A549 (cell line): ENCODE data around the gene BORCS6. TPM values are rescaled to one million over a fixed set of nuclear protein-coding genes. Genes with fewer than 3 reads are reported as not detected.

Experiments used
- ATAC-seq, 2 experiments: fragments of 200-7000 bp in 1 of 2; fragments of >200 bp in 1 of 2; cut with Nextera tagmentation in 1 of 2; cut with Tn5 transposase in 1 of 2; 3 replicates each; pipeline versions ENCODE4 v1.8.0 to v1.9.1; 2018 to 2020; ENCODE audit warnings: mild to moderate bottlenecking in 1 of 2, moderate library complexity in 1 of 2
- CTCF ChIA-PET: fragments of 300-600 bp; sonication (Branson Sonifier 250); formaldehyde crosslinking; extraction: SDS; loops from one replicate; lab custom pipeline; 2021; ENCODE audit warnings: antibody characterized with exemption, inconsistent platforms; lab: Yijun Ruan, JAX
- POLR2A ChIA-PET: fragments of 350-600 bp; formaldehyde crosslinking; extraction: SDS; loops from one replicate; lab custom pipeline; 2021; ENCODE audit warnings: antibody characterized with exemption, inconsistent platforms; lab: Yijun Ruan, JAX
- DNase-seq, 2 experiments: peaks; one replicate each; pipeline versions ENCODE4 v3.0.0 to v3.0.0-alpha.2; 2011 to 2016; ENCODE audit warnings: low read depth in 1 of 2, low spot score in 1 of 2
- FAIRE-seq: peaks from 2 replicates; lab custom pipeline; 2011; peaks lifted over from hg19 to GRCh38; lab: Jason Lieb, UNC
- H3K27ac ChIP-seq, 2 experiments: fragments of >200 bp; sonication (Bioruptor Twin); formaldehyde crosslinking; 3 replicates each; pipeline ENCODE4 v1.5.1; 2016 to 2017
- H3K4me1 ChIP-seq: fragments of >200 bp; sonication (Bioruptor Twin); formaldehyde crosslinking; 3 replicates; pipeline ENCODE4 v1.6.1; 2016
- H3K4me2 ChIP-seq: fragments of >200 bp; sonication (Bioruptor Twin); formaldehyde crosslinking; 3 replicates; pipeline ENCODE4 v1.6.1; 2016
- H3K4me3 ChIP-seq: fragments of >200 bp; sonication (Bioruptor Twin); formaldehyde crosslinking; 3 replicates; pipeline ENCODE4 v1.5.1; 2016
- H3K9me3 ChIP-seq: fragments of >200 bp; sonication (Bioruptor Twin); formaldehyde crosslinking; 3 replicates; pipeline ENCODE4 v1.6.1; 2016
- CBX2 ChIP-seq: fragments of 200-600 bp; sonication (generic); IDR thresholded peaks from 2 replicates; pipeline ENCODE4 v1.6.1; 2016; ENCODE audit warnings: low read depth, mild to moderate bottlenecking, borderline replicate concordance
- CHD2 ChIP-seq: fragments of 150-350 bp; IDR thresholded peaks from 2 replicates; pipeline ENCODE4 v1.6.1; 2014; ENCODE audit warnings: low read length; ENCODE audit not compliant: partially characterized antibody
- CHD4 ChIP-seq: fragments of 200-600 bp; sonication (generic); IDR thresholded peaks from 2 replicates; pipeline ENCODE4 v1.6.1; 2016; ENCODE audit warnings: antibody characterized with exemption, mild to moderate bottlenecking, borderline replicate concordance
- EHMT2 ChIP-seq: fragments of 200-600 bp; sonication (generic); IDR thresholded peaks from 2 replicates; pipeline ENCODE4 v1.6.1; 2016; ENCODE audit warnings: antibody characterized with exemption, low read depth, mild to moderate bottlenecking, moderate library complexity
- FOSB ChIP-seq: fragments of 250-450 bp; sonication (Bioruptor Pico); IDR thresholded peaks from 2 replicates; pipeline ENCODE4 v1.5.0; 2020; ENCODE audit warnings: mild to moderate bottlenecking, moderate library complexity
- HDAC2 ChIP-seq: fragments of 200-600 bp; sonication (generic); IDR thresholded peaks from 2 replicates; pipeline ENCODE4 v1.6.1; 2016
- HOXA7 ChIP-seq: fragments of 250-450 bp; sonication (Bioruptor Pico); IDR thresholded peaks from 2 replicates; pipeline ENCODE4 v1.5.0; 2020; ENCODE audit warnings: mild to moderate bottlenecking, moderate library complexity
- HOXB13 ChIP-seq: fragments of 250-450 bp; sonication (Bioruptor Pico); IDR thresholded peaks from 2 replicates; pipeline ENCODE4 v1.5.0; 2020; ENCODE audit warnings: low read depth, mild to moderate bottlenecking, moderate library complexity
- HOXB5 ChIP-seq: fragments of 250-450 bp; sonication (Bioruptor Pico); IDR thresholded peaks from 2 replicates; pipeline ENCODE4 v1.5.0; 2020; ENCODE audit warnings: mild to moderate bottlenecking, moderate library complexity
- JUNB ChIP-seq: fragments of >200 bp; sonication (Bioruptor Twin); formaldehyde crosslinking; IDR thresholded peaks from 2 replicates; pipeline ENCODE4 v1.6.1; 2016
- KDM5A ChIP-seq: fragments of 200-600 bp; sonication (generic); IDR thresholded peaks from 2 replicates; pipeline ENCODE4 v1.6.1; 2016; ENCODE audit warnings: antibody characterized with exemption, mild to moderate bottlenecking
- MYC ChIP-seq: IDR thresholded peaks from 2 replicates; pipeline ENCODE4 v1.6.1; 2012; ENCODE audit warnings: mild to moderate bottlenecking, inconsistent platforms, low read length, improper control_type of control experiment, borderline replicate concordance
- RARB ChIP-seq: fragments of 250-450 bp; sonication (Bioruptor Pico); IDR thresholded peaks from 2 replicates; pipeline ENCODE4 v1.8.0; 2021; ENCODE audit warnings: mild to moderate bottlenecking, moderate library complexity
- RCOR1 ChIP-seq: fragments of 150-350 bp; IDR thresholded peaks from 2 replicates; pipeline ENCODE4 v1.6.1; 2014; ENCODE audit warnings: antibody characterized with exemption, low read length, low read depth
- ZFP36 ChIP-seq: fragments of 450-650 bp; IDR thresholded peaks from 2 replicates; pipeline ENCODE4 v1.6.1; 2014; ENCODE audit warnings: borderline replicate concordance; ENCODE audit not compliant: partially characterized antibody
- WGBS: methylation state at CpG from one replicate; pipeline ENCODE4 v1.1.6; 2017; ENCODE audit errors: missing lambda C conversion rate; 5-methylcytosine and 5-hydroxymethylcytosine counted together
- polyA plus RNA-seq, 4 experiments: library from polyadenylated mRNA; depleted of rRNA in 3 of 4; stranded (reverse); fragments of >200 nt; fragmentation: RNase III in 1 of 4; extraction: RNeasy Plus Mini Kit Qiagen cat#74134 plus additional on column Dnase treatment in 1 of 4; gene quantifications; 2 replicates in 3 of 4; 3 replicates in 1 of 4; pipeline ENCODE4 v1.2.3, GENCODE V29; 2011 to 2017
- TF ChIP-seq, protein P1 (sequence below): IDR thresholded peaks from 2 replicates; pipeline ENCODE4 v1.6.1; 2012; ENCODE audit warnings: low read depth, borderline replicate concordance
- TF ChIP-seq, protein P2 (sequence below): fragments of 250-450 bp; sonication (Bioruptor Pico); IDR thresholded peaks from 2 replicates; pipeline ENCODE4 v1.5.0; 2021; ENCODE audit warnings: mild to moderate bottlenecking, moderate library complexity, borderline replicate concordance
- TF ChIP-seq, protein P3 (sequence below): IDR thresholded peaks from 2 replicates; pipeline ENCODE4 v1.6.1; 2012
- TF ChIP-seq, protein P4 (sequence below): IDR thresholded peaks from 2 replicates; pipeline ENCODE4 v1.6.1; 2012
- TF ChIP-seq, protein P5 (sequence below): fragments of >200 bp; sonication (Bioruptor Twin); formaldehyde crosslinking; IDR thresholded peaks from 2 replicates; pipeline ENCODE4 v1.6.1; 2016
- TF ChIP-seq, protein P6 (sequence below): fragments of 450-650 bp; IDR thresholded peaks from 2 replicates; pipeline ENCODE4 v1.6.1; 2014; ENCODE audit warnings: antibody characterized with exemption

BORCS6 gene
- polyA plus RNA-seq, 2 of the 4 experiments (the other 2 are of a cell fraction) = 3.0 to 6.6 TPM

DNA sequence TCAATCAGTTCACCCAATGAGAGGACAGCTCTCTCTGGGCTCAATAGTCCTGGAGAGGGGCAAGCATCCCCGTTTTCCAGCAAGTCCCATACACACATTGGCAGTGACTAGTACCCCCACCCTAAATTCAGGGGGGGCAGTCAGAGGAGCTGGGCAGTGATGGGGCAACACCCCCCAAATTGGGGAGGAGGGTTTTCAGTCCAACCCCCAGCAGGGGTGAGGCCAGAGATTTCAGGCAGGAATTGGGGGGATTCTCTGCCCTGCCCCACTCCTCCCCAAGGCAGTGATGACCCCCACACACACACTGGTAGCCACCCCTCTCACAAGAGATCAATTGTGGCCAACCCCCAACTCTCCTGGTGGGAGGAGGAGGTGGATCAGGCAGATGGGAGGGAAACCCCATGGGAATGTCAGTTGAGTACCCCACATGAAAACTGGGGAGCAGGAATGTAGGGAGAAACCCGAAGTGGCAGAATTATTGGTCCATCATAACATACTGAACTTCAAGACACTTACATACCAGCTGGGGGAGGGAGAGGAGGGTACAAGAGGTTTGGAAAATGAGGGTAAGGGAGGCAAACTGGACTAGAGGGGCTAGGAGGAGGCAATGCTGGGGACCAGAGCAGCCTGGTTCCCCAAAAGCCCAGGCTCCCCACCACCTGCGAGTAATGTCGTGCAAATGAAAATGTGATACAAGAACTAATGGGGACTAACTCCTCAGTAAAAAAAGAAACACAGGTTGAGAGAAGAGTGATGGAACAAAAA lies 30.3 kb downstream of the BORCS6 start:
- no peak for FAIRE-seq
- H3K4me3 ChIP-seq = no peak overlapping the region
- ChIA-PET POLR2A (interaction anchor here (1.7 to 2.7 kb wide), 2 partner anchors 14 to 40 kb away, joined by 7 to 13 read pairs; no protein-coding TSS in a partner anchor), CTCF (interaction anchor here (0.7 to 19.5 kb wide), 14 partner anchors 8 to 472 kb away, joined by 3 to 601 read pairs (median 6); partner anchors contain the start of genes ALOXE3, BORCS6, HES7 and TP53)
- DNase-seq = no peak
- no peak for ATAC-seq
- H3K9me3 ChIP-seq = no peaks in the 10 kb centered on the region
- TF ChIP-seq JUNB (no peak), HOXB5 (no peak), EHMT2 (no peak), HOXB13 (CRISPR knock-in tag) (no peak), CHD2 (no peak)
- TF ChIP-seq, protein P1, sequence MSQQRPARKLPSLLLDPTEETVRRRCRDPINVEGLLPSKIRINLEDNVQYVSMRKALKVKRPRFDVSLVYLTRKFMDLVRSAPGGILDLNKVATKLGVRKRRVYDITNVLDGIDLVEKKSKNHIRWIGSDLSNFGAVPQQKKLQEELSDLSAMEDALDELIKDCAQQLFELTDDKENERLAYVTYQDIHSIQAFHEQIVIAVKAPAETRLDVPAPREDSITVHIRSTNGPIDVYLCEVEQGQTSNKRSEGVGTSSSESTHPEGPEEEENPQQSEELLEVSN = no peak
- TF ChIP-seq, protein P2, sequence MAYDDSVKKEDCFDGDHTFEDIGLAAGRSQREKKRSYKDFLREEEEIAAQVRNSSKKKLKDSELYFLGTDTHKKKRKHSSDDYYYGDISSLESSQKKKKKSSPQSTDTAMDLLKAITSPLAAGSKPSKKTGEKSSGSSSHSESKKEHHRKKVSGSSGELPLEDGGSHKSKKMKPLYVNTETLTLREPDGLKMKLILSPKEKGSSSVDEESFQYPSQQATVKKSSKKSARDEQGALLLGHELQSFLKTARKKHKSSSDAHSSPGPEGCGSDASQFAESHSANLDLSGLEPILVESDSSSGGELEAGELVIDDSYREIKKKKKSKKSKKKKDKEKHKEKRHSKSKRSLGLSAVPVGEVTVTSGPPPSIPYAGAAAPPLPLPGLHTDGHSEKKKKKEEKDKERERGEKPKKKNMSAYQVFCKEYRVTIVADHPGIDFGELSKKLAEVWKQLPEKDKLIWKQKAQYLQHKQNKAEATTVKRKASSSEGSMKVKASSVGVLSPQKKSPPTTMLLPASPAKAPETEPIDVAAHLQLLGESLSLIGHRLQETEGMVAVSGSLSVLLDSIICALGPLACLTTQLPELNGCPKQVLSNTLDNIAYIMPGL (CRISPR knock-in tag) = no peak
- H3K4me1 ChIP-seq = peaks cover 52% of the 10 kb centered on the region
- no peak overlapping the region for H3K27ac ChIP-seq
- WGBS = 82% methylated on average over 4 of the region's 4 CpGs
- H3K4me2 ChIP-seq = no peak overlapping the region

DNA sequence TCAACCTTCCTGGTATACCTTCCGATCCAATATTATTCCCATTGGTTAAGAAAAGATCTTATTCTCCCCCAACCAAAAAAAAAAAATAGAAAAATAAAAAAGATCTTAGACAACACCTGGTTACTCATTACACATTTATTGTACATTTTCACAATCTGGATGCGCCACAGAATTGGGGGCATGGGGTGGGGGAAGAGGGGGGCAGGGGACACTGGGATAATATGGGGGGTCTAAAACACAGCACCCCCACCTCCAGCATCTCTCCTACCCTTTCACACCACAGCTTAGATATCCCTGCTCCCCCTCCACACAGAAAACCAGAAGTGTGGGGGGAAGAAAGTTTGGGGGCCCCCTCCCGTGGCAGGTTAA lies 31.0 kb downstream of the BORCS6 start:
- WGBS = 65% methylated on average over 3 of the region's 3 CpGs
- CTCF ChIA-PET = interaction anchor here (0.7 to 19.5 kb wide), 17 partner anchors 8 to 472 kb away, joined by 3 to 601 read pairs (median 5); partner anchors contain the start of genes ALOXE3, BORCS6, HES7 and TP53
- no peak overlapping the region for H3K4me3 ChIP-seq

DNA sequence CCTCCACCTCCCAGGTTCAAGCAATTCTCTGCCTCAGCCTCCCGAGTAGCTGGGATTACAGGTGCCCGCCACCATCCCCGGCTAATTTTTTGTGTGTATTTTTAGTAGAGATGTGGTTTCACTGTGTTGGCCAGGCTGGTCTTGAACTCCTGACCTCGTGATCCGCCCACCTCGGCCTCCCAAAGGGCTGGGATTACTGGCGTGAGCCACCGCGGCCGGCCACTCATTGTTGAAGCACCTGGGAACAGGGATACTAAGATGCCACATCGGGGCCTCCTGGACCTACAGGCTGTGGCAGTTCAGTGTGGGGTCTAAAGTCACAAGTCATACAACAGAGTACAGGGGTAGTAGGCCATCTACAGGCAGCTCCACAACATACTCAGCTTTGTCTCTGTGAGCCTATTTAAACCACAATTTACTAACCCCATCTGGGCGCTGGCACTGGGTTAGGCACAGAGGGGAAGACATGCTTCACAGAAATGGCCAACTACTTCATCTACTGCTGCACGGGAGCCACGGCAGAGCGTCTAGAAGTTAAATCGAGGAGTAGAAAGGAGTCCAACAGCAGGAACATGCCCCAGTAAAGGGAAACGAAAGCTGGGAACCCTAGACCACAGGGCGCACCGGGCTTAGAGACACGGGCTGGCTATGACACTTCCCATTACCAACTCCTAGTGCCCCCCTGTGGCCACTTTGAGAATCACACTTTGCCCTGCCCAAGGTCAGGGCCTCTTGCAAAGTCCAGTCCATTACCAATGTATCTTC lies 31.5 kb downstream of the BORCS6 start:
- FAIRE-seq = peak; percentile 88
- H3K9me3 ChIP-seq = no peaks in the 10 kb centered on the region
- DNase-seq = peak; percentile 94 to 95
- H3K4me1 ChIP-seq = peaks cover 49% of the 10 kb centered on the region
- H3K27ac ChIP-seq = peak overlapping the region in 1 of 2 experiments; percentile 47; a peak in 2 of 6 replicates
- no peak overlapping the region for H3K4me3 ChIP-seq
- 43% methylated on average over 20 of the region's 20 CpGs for WGBS
- peak; percentile 7 to 46; a peak in 3 of 6 replicates for ATAC-seq
- H3K4me2 ChIP-seq = peak overlapping the region; percentile 29; the same call in 1 of the 3 replicates
- CTCF ChIA-PET = interaction anchor here (0.6 to 19.5 kb wide), 24 partner anchors 9 to 500 kb away, joined by 3 to 601 read pairs (median 4); partner anchors contain the start of genes ALOXE3, BORCS6 and HES7
- POLR2A ChIA-PET = interaction anchor here (0.6 to 1.7 kb wide), 8 partner anchors 15 to 39 kb away, joined by 3 to 14 read pairs (median 4); partner anchors contain the start of genes BORCS6 and HES7
- TF ChIP-seq CBX2 (no peak), KDM5A (no peak), FOSB (no peak), ZFP36 (no peak), HDAC2 (no peak), RCOR1 (no peak), HOXA7 (CRISPR knock-in tag) (0 out of 2 replicates have a peak, but pooled peaks have one; percentile 7), RARB (CRISPR knock-in tag) (0 out of 2 replicates have a peak, but pooled peaks have one; percentile 36)
- TF ChIP-seq, protein P3, sequence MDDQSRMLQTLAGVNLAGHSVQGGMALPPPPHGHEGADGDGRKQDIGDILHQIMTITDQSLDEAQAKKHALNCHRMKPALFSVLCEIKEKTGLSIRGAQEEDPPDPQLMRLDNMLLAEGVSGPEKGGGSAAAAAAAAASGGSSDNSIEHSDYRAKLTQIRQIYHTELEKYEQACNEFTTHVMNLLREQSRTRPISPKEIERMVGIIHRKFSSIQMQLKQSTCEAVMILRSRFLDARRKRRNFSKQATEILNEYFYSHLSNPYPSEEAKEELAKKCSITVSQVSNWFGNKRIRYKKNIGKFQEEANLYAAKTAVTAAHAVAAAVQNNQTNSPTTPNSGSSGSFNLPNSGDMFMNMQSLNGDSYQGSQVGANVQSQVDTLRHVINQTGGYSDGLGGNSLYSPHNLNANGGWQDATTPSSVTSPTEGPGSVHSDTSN = no peak
- TF ChIP-seq, protein P1 = no peak
- TF ChIP-seq, protein P4, sequence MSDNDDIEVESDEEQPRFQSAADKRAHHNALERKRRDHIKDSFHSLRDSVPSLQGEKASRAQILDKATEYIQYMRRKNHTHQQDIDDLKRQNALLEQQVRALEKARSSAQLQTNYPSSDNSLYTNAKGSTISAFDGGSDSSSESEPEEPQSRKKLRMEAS = 0 out of 2 replicates have a peak, but pooled peaks have one; percentile 35
- TF ChIP-seq, protein P5, sequence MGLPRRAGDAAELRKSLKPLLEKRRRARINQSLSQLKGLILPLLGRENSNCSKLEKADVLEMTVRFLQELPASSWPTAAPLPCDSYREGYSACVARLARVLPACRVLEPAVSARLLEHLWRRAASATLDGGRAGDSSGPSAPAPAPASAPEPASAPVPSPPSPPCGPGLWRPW = no peak
- TF ChIP-seq, protein P6, sequence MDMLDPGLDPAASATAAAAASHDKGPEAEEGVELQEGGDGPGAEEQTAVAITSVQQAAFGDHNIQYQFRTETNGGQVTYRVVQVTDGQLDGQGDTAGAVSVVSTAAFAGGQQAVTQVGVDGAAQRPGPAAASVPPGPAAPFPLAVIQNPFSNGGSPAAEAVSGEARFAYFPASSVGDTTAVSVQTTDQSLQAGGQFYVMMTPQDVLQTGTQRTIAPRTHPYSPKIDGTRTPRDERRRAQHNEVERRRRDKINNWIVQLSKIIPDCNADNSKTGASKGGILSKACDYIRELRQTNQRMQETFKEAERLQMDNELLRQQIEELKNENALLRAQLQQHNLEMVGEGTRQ = peak; percentile 19; the same call in 1 of the 2 replicates

More for the DNA sequence above, 31.0 kb downstream of the BORCS6 start:
- no peak for TF ChIP-seq CHD4
- TF ChIP-seq MYC = no peak
- TF ChIP-seq KDM5A = no peak
- no peak for TF ChIP-seq CHD2
- TF ChIP-seq, protein P5 = no peak
- TF ChIP-seq HOXB5 = no peak
- FAIRE-seq (no peak), DNase-seq (no peak), ATAC-seq (no peak)
- H3K4me1 ChIP-seq = peaks cover 50% of the 10 kb centered on the region
- no peaks in the 10 kb centered on the region for H3K9me3 ChIP-seq
- H3K27ac ChIP-seq = no peak overlapping the region
- H3K4me2 ChIP-seq = no peak overlapping the region
- POLR2A ChIA-PET = interaction anchor here (0.6 to 1.7 kb wide), 8 partner anchors 14 to 39 kb away, joined by 3 to 14 read pairs (median 4); partner anchors contain the start of genes BORCS6 and HES7
